Renal cortex interstitium (tissue), 11 donors: ENCODE measurements around the gene GOLPH3. TPM values are rescaled to one million over a fixed set of nuclear protein-coding genes. Genes with fewer than 3 reads are reported as not detected.
"Not testable (repeated sequence)": the region's sequence is repeated elsewhere in the genome, so short reads cannot be mapped to it uniquely, and the experiment has no call there.

Experiments
- DNase-seq, 11 donors: peaks; one replicate each; pipeline ENCODE4 v3.0.0-alpha.2; 2013; ENCODE audit warnings: low read depth in 9 of 11, low spot score in 4 of 11; ENCODE audit errors: extremely low read depth in 1 of 11
- polyA plus RNA-seq, 3 donors: library from polyadenylated mRNA; unstranded; fragments of 120-200 nt; gene quantifications; one replicate each; pipeline ENCODE4 v1.2.1, GENCODE V29; 2013; ENCODE audit not compliant: insufficient read length in 3 of 3

Gene GOLPH3
- polyA plus RNA-seq, 3 donors: 83.6 to 98.8 (median 87.3) TPM

DNA sequence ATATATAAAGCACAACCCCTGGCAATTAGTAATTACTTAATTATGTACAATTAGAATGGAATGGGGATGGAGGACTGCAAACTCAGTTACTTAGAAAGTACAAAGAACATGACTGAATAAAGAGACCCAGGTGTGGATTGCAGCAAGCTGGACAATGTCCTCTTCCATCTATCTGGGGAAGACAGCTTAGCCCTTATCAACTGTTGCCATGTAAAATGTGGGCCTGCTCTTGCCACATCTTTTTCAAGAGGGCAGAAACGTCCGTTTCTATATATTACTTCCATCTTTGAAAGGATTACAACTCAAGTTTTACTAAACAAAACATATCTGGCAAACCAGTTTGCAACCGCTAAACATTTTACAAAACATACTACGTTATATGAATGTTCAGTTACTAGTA is 26.2 kb downstream of the GOLPH3 start:
- no peak for DNase-seq

DNA sequence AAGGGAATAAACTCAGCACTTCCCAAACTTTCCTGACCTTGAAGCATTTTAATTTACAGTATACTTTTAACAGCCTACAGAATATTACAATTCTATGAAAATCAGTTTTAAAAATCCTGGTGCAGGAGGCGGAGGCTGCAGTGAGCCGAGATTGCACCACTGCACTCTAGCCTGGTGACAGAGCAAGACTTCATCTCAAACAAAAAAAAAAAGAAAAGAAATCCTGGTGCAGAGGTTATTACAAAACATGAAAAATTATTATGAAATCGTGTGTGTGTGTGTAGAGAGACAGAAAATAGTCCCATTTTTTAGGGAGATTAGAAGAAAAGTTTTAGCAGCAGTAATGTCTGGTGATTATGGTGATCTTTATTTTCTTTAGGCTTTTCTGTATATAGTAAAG is 26.9 kb downstream of the GOLPH3 start:
- no peak for DNase-seq

DNA sequence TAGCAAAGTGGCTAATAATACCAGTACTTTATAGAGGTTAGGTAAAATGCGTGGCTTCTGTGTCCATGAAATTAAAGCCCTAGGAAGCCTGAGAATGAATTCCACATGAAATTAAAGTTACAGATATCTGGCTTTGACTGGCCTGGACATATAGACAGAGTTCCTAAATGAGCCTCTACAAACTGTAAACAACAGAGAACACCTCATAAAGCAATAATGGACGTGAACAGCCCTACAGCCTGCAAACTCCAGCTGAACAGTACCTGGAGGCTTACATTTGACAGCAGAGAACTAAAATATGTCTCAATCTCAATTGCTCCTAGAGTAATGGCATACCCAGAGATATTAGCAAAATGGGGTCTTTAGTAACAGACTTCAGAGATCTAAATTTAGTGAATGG is 28.7 kb downstream of the GOLPH3 start:
- DNase-seq: no peak

DNA sequence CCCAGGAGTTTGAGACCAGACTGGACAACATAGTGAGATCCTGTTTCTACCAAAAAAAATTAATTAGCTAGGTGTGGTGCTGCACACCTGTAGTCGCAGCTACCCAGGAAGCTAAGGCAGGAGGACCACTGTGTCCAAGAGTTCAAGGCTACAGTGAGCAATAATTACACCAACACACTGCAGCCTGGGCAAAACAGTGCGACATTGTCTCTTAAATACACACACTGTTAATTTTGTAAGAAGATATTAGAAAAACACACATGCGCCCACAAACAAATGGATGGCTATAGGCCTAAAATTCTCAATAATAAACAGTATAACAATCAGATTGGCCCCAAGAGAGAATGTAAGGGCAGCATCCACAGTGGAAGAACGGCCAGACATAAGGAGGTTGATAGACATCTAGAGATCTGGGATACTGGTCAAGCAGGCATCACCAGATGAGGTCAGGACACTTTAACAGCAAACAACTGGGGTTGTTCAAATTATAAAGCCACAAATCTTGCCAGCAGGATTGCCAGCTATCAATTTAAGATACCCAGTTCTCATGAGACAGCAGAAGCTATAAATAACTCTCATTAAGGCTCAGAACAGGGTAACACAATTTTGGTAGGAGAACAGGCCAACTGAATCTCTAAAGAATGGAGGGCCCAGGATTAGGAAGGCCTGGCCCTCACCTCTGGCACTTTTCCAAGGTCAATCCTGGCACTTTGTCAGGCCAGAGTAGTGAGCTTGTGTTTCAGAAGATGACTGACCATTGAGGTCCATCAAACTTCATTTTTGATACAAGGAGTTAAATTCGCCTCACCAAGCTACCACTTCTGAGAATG is 29.5 kb downstream of the GOLPH3 start:
- no peak for DNase-seq

DNA sequence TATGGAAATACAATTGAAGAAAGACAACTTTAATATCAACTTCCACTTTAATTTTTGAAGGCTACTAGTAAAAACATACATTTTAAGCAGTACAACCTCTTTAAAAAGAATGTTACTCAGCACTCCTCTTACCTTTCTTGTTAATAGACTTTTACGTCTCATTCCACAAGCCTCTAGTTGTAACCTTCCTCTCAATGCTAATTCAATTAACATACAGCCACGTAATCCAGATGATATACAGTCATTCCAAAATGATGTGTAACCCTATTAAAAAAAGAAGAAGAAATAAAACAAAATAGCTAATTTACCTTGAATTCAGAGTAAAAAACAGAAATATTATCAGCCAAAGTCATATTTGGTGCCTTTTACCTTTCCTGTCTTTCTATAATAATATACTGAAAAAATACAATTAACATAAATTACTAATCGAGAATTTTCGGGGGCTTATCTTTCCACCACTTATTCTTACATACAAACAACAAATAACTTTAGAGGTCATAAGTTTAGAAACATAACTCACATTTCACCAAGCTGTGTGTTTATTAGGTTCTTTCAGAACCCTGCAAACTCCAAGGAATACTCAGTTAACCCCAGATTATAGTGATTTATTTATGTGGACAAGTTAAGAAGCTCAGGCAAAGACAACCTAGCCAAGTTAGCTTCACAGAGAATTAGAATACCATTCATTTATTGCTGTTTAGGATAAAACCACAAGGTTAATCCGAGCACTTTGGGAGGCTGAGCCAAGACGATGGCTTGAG is 30.3 kb downstream of the GOLPH3 start:
- DNase-seq: no peak

DNA sequence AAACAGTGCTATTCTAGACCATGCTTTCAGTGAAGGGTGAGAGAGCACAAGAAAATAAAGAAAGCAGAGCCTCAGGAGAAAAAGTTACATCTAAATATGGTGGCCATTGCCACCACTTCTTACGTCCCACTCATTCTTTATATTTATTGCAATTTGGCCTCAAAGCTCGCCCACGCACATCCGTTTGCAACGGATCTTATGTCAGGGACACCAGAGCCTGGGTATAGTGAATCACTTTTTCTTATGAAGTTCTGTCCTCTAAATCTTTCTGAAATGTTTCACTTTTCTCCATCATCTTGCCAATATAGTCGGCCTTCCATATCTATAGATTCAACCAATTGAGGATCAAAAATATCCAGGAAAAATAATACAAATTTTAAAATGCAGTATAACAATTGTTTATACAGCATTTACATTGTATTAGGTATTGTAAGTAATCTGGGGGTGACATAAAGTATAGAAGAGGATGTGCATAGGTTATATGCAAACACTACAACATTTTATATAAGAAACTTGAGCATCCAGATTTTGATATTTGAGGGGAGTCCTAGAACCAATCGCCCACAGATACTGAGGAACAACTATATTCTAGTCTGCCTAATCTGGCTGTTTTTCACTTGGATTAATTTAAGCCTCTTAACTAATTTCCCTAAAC is 35.2 kb downstream of the GOLPH3 start:
- DNase-seq: no peak

DNA sequence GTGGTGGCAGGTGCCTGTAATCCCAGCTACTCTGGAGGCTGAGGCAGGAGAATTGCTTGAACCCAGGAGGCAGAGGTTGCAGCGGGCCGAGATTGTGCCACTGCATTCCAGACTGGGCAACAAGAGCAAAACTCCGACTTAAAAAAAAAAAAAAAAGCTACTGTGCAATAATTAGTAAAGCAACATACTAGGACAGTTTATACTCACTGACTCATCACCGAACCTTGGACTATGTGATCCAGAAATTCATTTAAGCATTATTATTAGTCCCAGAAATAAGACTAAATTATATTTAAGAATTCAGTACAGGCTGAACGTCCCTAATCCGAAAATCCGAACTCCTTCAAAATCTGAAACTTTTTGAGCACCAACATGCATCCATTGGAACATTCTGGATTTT is 37.8 kb downstream of the GOLPH3 start:
- no peak for DNase-seq

DNA sequence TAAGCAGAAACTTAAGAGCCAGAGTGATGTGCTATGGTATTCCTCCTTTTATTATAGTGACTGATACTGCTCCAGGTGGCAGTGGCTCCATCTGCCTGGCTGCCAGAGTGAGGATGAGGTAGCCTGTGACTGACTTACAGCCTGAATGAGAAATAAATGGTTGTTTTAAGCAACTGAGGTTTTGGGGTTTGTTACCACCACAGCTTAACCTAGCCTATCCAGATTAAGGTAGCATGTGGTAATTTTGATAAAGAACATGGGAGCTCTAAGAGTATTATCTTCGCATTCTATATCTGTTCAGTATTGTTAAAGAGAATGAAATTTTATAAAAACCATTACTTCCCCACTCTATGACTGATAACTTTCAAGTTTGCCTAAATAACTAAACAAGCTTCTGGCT is 39.0 kb downstream of the GOLPH3 start:
- no peak for DNase-seq

DNA sequence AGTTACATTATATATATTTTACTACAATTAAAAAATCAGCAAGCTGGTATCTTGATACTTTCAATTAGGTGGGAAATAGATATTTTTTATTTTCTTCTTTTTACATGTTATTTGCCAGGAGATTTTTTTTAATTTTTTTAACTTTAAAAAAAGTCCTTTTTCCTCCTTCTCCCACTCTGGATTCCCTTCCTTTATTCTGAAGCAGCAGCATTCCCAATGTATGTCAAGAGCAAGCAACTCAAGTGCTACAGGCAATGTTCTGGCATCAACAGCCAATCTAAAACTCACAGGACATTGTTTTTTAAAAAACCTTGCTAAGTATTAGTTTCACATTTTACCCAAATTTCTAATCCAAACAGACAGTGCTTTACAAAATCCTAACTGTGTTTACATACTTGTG is 41.4 kb downstream of the GOLPH3 start:
- no peak for DNase-seq

DNA sequence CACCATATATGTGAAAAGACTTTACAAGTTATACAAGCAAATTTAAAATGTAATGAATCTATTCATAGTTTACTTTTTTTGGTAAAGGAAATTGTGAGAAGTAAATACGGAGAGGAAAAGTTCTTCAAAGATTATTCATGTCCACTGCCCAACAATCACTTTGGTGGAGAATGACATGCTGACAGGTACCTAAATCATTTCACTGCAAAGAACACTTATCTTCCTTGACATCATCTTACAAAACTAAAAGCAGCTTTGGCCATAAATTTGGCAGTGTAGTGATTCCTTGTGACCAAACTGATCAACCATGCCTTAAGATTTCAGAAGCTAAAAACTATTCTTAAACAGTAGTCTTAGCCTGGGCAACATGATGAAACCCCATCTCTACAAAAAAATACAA is 42.5 kb downstream of the GOLPH3 start:
- DNase-seq: no peak

DNA sequence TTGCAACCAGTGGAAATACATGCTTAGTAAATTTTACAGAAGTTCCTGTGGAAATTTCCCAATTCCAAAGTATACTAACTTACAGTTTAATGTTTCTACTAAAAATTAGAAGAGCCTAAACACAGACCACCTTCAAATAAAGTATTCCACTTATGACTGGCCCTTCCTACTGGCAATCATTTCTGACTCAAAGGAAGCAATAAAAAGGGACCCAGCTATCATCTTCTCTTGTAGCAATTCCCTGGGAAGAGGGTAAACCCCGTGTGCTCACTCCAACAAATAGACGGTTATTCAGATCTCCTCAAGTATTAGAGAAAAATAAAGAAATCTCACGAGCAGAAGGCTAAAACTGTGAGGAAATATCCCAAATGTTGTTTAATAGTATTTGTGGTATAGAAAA is 43.3 kb downstream of the GOLPH3 start:
- no peak for DNase-seq

DNA sequence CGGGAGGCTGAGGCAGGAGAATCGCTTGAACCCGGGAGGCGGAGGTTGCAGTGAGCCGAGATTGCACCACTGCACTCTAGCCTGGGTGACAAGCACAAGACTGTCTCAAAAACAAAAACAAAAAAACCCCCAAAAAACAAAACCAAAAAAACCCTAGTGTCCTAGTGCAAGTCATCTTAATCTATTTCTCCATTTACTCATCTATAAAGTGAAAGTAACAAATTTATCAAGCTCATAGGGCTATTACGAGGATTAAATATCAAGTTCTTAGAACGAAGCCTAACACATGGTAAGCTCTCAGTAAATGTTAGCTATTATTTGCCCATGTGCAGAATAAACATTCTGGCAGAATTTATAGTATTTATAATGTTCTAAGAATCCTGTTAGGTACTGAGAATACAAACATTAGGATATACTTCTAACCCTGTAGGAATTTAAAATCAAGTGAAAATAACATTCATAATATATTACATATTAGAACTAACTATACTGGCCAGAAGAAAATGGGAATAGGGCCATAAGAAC is 45.0 kb downstream of the GOLPH3 start:
- no peak for DNase-seq

DNA sequence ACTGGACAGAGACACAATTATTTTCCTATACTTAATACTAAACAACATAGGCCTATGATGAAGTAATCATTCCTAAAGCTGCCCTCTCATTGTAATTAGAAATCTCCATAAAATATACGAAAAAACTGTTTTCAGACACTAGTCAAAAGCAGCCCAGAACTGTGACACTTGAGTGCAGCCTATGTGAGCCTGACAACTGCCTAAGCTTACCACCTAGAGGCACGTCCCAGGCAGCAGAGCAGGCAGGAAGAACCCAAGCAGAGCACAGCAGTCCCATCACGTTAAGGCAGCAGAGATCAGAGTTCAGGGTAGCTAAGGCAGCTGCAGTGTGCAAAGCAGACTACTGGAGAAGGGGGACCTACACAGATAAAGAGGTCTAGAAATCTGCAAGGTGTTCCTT is 46.4 kb downstream of the GOLPH3 start:
- DNase-seq: no peak

DNA sequence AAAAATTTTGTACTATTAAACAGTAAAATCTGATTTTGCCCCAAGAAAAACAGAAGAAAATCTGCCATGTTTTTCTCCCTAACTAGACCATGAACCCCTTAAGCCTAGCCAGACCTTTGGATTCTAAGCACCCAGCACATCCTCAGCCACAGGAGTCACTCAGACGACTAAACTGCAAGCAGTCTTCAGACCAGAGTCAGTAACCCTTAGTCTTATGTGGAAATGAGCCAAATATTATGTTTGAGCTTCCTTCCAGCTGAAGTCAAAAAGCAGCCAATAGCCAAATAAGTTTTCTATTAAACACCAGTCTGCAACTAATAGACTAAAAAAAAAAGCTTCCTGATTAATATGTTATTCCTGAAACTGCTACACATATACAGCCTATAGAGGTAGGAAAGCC is 47.4 kb downstream of the GOLPH3 start:
- no peak for DNase-seq

DNA sequence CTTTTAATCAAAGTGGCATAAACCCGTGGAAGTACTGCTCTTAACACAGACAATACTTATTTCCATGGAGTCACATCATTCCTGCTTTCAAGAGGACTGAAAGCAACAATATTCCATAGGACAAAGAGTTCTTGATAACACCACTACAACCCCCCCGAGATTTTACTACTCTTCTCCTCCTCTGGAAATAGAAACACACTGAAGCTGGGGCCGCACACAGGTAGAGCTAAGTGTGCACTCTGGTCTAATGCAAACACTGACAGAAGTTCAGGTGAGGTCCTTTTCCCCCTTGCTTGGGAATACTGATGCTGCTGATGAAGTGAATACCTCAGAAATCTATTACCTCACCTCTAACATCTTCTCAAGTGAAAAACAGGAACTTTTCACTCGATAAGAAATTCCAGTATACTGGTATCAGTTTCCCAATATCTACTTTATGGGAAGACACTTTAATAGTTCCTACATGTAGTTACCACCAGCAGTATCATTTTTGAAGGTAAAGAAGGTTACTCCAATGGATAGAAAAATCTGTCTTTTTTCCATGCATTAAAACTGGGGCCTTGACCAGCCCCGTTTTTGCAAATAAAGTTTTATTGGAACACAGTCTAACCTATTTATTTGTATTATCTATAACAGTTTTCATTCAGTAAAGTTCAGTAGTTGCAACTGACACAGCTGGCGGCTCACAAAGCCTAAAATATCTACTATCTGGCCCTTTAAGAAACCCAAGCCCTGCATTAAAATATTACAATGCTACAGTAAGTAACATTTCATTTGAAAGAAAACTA is 50.0 kb downstream of the GOLPH3 start:
- no peak for DNase-seq

DNA sequence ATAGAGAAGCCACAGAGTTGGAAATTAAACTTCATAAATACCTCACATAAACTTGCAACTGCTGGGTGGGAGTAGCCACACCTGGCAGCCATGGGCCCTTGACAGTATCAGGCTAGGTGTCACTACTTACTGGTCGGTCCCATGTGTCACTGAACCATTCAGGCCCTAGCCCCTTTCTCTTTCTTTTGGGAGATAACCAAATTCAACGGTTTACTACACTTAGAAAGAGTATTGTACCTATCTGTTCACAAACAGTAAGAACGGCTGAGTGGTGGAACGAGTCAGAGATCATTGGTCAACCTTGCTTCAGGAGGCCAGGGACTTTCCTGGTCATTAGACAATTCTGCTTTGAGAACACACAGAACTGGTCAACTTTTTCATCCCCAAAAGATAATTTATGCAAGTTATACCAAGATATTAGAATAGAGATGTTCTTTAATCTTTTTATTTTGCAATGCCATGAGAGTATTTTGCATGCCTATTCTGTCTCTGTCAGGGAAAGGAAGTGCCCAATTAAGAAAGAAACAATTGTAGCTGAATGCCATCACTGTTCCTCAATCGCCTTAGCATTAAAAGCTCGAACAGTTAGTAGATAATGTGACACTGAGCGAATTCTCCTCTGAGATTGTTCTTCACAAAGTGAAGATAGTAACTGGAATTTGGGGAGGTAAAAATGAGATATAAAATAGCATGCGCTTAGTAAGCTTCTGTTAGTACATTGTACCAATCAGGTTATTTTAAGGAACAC is 50.9 kb downstream of the GOLPH3 start:
- no peak for DNase-seq

DNA sequence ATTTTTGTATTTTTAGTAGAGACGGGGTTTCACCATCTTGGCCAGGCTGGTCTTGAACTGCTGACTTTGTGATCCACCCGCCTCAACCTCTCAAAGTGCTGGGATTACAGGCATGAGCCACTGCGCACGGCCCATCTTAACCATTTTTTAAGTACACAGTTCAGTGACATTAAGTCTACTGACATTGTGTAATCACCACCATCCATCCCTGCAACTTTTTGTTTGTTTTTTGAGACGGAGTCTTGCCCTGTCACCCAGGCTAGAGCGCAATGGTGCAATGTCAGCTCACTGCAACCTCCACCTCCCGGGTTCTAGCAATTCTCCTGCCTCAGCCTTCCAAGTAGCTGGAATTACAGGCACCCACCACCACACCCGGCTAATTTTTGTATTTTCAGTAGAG is 55.2 kb downstream of the GOLPH3 start:
- DNase-seq: not testable (repeated sequence)

DNA sequence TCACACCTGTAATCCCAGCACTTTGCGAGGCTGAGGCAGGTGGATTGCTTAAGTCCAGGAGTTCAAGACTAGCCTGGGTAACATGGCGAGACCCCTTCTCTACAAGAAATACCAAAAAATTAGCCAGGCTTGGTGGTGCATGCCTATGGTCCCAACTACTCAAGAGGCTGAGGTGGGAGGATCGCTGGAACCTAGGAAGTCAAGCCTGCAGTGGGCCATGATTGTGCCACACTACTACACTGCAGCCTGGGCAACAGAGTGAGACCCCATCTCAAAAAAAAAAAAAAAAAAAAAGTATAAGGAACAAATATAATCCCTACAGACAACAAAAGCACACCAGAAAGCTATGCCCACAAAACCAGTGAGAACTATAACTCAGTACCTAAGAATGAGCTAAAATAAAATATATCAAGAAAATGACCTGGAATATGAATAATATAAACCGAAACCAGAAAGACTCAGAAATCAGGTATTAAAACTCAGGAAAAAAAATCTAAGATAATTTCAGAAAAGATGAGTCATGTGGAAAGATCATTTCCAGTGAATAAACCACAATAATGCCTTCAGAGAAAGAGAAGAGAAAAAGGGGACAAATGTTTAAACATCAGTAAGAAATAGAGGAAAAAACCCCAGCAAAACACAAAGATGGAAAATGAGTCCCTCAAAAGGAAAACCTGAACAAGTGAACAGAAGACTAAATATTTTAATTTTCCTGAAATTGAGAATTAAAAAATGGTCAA is 57.4 kb downstream of the GOLPH3 start:
- DNase-seq: no peak
